Measurements from ENCODE around the gene CDK19.

GRCh38 chr6:110642711-110643110 is 172.6 kb downstream of the CDK19 start:
- TF ChIP-seq MAZ (IDR thresholded peaks at IDR 0.05; ENCODE audit: borderline replicate concordance, low read depth, low read length) (no peak), CTCF (conservative IDR thresholded peaks at IDR 0.05; ENCODE audit: low read depth, low read length) (no peak), POLR2A (IDR thresholded peaks at IDR 0.05; ENCODE audit: low read depth, low read length) (no peak), ELK1 (IDR thresholded peaks at IDR 0.05; ENCODE audit: borderline replicate concordance, low read depth, low read length) (no peak), MXI1 (IDR thresholded peaks at IDR 0.05; ENCODE audit: borderline replicate concordance, low read depth, low read length) (no peak), RAD21 (IDR thresholded peaks at IDR 0.05; ENCODE audit: low read length) (no peak), CEBPB (IDR thresholded peaks at IDR 0.05; ENCODE audit: low read depth, low read length) (0 out of 2 replicates have a peak, but pooled peaks have one; percentile 9), FOS (IDR thresholded peaks at IDR 0.05; ENCODE audit: low read depth, low read length) (no peak), USF2 (IDR thresholded peaks at IDR 0.05; ENCODE audit: low read depth, low read length) (no peak), RCOR1 (IDR thresholded peaks at IDR 0.05; ENCODE audit: insufficient replicate concordance, low read length) (no peak), MAFK (IDR thresholded peaks at IDR 0.05; ENCODE audit: low read depth, low read length) (no peak), SMC3 (IDR thresholded peaks at IDR 0.05; ENCODE audit: low read depth, low read length) (no peak)

All from IMR-90 (cell line).